ENCODE measurements around the gene FBXL17.

FBXL17 gene

DNA sequence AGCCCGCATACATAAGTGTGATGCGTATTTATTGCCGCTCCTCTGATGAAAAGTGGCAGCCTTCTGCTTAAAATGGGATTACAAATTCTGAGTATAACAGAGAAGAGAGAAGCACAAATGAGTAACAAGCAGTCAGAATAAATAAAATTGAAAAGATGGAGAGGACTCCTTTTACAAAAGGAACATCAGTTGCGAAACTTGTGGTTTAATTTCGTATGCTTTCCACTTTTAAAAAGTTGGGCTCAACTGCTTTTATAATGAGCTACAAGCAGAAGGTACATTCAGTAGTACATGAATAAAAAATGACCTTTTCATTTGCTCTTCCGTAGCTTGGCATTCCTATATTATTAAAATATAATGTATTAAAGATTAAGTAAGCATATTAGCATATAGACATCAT, 320.0 kb downstream of the FBXL17 start:
- DNase-seq (ENCODE audit: low read depth), result no peak
- no peak overlapping the region for H3K4me3 ChIP-seq (ENCODE audit: low read length)
- TF ChIP-seq, protein P1, sequence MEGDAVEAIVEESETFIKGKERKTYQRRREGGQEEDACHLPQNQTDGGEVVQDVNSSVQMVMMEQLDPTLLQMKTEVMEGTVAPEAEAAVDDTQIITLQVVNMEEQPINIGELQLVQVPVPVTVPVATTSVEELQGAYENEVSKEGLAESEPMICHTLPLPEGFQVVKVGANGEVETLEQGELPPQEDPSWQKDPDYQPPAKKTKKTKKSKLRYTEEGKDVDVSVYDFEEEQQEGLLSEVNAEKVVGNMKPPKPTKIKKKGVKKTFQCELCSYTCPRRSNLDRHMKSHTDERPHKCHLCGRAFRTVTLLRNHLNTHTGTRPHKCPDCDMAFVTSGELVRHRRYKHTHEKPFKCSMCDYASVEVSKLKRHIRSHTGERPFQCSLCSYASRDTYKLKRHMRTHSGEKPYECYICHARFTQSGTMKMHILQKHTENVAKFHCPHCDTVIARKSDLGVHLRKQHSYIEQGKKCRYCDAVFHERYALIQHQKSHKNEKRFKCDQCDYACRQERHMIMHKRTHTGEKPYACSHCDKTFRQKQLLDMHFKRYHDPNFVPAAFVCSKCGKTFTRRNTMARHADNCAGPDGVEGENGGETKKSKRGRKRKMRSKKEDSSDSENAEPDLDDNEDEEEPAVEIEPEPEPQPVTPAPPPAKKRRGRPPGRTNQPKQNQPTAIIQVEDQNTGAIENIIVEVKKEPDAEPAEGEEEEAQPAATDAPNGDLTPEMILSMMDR (conservative IDR thresholded peaks at IDR 0.05; ENCODE audit: low read depth, low read length), result no peak

DNA sequence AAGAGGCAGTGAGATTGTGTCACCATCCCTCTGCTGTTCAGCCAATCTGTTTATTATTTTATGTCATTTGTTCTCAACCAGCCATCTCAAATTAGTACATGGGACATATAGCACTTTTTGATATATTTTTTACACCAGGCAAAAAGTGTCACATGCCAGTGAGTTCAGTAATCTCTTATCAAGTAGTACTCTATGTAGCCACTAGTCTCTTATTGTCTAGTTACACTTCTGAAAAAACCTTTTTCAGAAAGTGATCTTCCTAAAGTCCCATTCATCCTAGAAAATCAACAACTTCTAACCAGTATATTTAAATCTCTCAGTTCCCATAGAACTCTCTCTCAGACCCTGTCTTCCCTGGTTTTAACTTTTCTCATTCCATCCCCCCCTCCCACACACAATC, 321.6 kb downstream of the FBXL17 start:
- DNase-seq (ENCODE audit: low read depth), result no peak
- no peak overlapping the region for H3K4me3 ChIP-seq (ENCODE audit: low read length)
- TF ChIP-seq, protein P1 (conservative IDR thresholded peaks at IDR 0.05; ENCODE audit: low read depth, low read length), result no peak

DNA sequence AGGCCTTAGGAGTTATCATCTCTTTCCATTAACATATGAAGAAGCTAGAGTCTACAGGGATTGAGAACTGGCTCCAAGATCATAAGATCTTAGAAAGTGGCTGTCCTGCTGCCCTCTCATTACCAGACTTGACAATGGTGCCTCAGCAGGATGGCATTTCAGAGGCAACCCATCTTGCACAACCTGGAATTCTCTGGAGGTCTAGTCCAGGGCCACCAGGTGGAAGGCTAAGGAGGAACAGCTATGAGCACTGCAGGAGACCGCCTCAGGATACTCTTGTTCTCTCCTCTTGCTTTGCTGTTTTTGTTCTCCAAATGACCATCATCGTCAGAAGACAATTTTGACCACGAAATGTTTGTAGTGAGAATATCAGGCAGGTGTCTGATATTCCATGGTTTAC, 322.6 kb downstream of the FBXL17 start:
- TF ChIP-seq, protein P1 (conservative IDR thresholded peaks at IDR 0.05; ENCODE audit: low read depth, low read length), result no peak
- no peak for DNase-seq (ENCODE audit: low read depth)
- no peak overlapping the region for H3K4me3 ChIP-seq (ENCODE audit: low read length)

DNA sequence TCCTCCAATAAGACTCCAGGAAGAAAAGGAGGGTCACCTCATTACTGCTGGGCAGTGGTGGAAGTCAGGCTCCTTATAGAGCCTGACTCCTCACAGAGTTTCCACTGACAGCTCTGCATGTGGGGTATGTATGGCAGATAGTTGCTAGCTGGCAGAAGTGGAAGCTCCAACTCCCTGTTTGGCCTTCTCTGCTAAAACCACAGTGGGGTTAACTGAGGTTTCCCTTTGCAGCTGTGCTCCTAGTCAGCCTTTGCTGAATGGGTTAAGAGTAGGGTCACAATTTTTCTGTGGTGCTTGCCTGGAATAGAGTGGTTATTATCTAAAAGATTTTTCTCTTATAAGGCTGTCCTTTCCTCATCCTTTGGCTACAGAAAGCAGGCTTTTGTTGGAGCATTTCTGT, 327.5 kb downstream of the FBXL17 start:
- H3K4me3 ChIP-seq (ENCODE audit: low read length), result no peak overlapping the region
- no peak for DNase-seq (ENCODE audit: low read depth)
- TF ChIP-seq, protein P1 (conservative IDR thresholded peaks at IDR 0.05; ENCODE audit: low read depth, low read length), result no peak

DNA sequence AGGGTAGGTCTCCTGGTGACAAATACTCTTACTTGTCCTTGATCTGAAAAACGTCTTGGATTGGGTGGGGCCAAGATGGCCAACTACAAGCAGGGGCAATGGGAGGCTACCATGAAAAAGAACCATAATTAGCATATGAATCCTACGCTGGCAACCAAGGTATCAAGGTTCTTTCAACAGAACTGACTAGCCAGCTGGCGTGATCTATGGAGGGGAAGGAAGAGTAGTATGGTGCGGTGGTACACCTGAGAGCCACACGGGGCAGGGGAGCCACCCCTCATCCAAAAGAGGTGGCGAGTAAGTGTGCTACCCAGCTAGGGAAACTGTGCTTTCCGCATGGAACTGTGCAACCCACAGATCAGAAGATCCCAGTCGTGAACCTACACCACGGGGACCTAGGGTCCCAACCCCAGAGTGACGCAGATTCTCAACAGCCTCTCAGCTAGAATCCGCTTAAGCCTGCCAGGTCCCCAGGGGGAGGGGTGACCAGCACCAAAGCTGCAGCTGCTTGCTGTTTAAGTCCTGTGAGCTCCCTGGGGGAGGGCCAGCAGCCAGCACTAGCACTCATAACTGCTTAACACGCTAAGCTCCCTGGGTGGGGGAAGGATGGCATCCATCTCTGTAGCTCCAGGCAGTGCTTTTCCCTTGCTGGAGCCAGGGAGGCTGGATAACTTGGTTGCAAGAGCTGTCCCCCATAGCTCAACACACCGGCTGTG, 334.8 kb downstream of the FBXL17 start:
- TF ChIP-seq, protein P1 (conservative IDR thresholded peaks at IDR 0.05; ENCODE audit: low read depth, low read length), result no peak
- DNase-seq (ENCODE audit: low read depth), result peak; percentile 42
- H3K4me3 ChIP-seq (ENCODE audit: low read length), result no peak overlapping the region

DNA sequence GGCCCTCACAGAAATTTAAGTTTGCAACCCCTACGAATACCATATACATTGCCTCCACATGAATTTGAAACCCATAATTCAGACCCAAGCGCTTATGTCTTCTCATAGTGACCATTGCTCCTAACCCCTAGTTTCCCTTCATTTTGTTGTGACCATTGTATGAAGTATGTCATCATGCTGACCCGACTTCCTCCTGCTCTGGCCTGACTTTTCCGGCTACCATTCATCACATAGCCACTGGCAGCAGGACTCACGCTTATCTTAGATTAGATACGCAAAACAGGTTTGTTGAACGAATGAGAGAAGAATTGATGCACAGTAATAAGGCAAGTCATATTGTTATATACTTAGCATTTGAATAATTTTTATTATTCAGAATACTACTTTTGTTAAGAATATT, 345.4 kb downstream of the FBXL17 start:
- no peak for DNase-seq (ENCODE audit: low read depth)
- H3K4me3 ChIP-seq (ENCODE audit: low read length), result no peak overlapping the region
- TF ChIP-seq, protein P1 (conservative IDR thresholded peaks at IDR 0.05; ENCODE audit: low read depth, low read length), result no peak

DNA sequence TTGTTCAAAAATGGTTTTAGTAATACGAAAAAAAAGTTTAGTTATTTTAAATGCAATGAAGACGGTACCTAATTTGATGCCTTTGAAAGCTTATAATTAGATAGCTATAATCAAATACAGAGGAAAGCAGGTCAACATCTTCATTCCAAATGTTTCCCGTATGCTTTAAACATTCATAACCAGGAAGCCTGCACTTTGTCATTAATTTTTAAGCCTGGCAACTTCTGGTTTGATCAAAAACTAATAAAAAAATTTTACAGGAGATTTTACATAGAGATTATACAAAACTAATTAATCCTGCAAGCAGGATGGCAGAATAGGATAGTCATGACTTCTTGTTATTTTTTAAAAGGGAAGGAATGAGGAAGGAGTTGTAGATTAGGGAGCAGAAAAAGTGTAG, 353.0 kb downstream of the FBXL17 start:
- TF ChIP-seq, protein P1 (conservative IDR thresholded peaks at IDR 0.05; ENCODE audit: low read depth, low read length), result no peak
- DNase-seq (ENCODE audit: low read depth), result no peak
- no peak overlapping the region for H3K4me3 ChIP-seq (ENCODE audit: low read length)

Data from retinal pigment epithelial cell (primary cell).